Nephron progenitor cell (in vitro differentiated cells): ENCODE measurements around the gene NTRK2.

ENCODE experiments used
- DNase-seq: peaks from one replicate; pipeline ENCODE4 v3.0.0; 2021
- H3K27ac Mint-ChIP-seq: 2 replicates; pipeline ENCODE4 v1.8.0; 2021; ENCODE audit warnings: mild to moderate bottlenecking, moderate library complexity, mixed read lengths
- H3K27me3 Mint-ChIP-seq: 2 replicates; pipeline ENCODE4 v1.8.0; 2021; ENCODE audit warnings: mild to moderate bottlenecking, low read depth, mixed read lengths; ENCODE audit not compliant: poor library complexity
- H3K36me3 Mint-ChIP-seq: 2 replicates; pipeline ENCODE4 v1.8.0; 2021; ENCODE audit warnings: low read depth, mixed read lengths
- H3K4me1 Mint-ChIP-seq: 2 replicates; pipeline ENCODE4 v1.8.0; 2021; ENCODE audit warnings: mixed read lengths
- H3K4me3 Mint-ChIP-seq: 2 replicates; pipeline ENCODE4 v1.8.0; 2021; ENCODE audit warnings: mild to moderate bottlenecking, moderate library complexity, mixed read lengths
- H3K9me3 Mint-ChIP-seq: 2 replicates; pipeline ENCODE4 v1.8.0; 2021; ENCODE audit warnings: mild to moderate bottlenecking, moderate library complexity, mixed read lengths
- CTCF ChIP-seq: fragments of 200-600 bp; sonication (generic); IDR thresholded peaks from 2 replicates; pipeline ENCODE4 v1.5.0; 2021; ENCODE audit warnings: antibody characterized with exemption

The NTRK2 gene

GRCh38 chr9:84788803-84789462 lies 119.4 kb downstream of the NTRK2 start:
- no peak for TF ChIP-seq CTCF
- Mint-ChIP-seq H3K27me3 (peaks cover 9% of the 10 kb centered on the region), H3K27ac (no peak overlapping the region), H3K4me3 (no peak overlapping the region), H3K4me1 (peaks cover 20% of the 10 kb centered on the region), H3K36me3 (peaks cover 8% of the 10 kb centered on the region), H3K9me3 (peaks cover 4% of the 10 kb centered on the region)
- DNase-seq: no peak

GRCh38 chr9:84789463-84789830 lies 119.9 kb downstream of the NTRK2 start:
- H3K4me1 Mint-ChIP-seq: peaks cover 20% of the 10 kb centered on the region
- DNase-seq: no peak
- H3K27ac Mint-ChIP-seq: no peak overlapping the region
- H3K9me3 Mint-ChIP-seq: peaks cover 4% of the 10 kb centered on the region
- peaks cover 9% of the 10 kb centered on the region for H3K27me3 Mint-ChIP-seq
- no peak for TF ChIP-seq CTCF
- H3K36me3 Mint-ChIP-seq: peaks cover 8% of the 10 kb centered on the region
- no peak overlapping the region for H3K4me3 Mint-ChIP-seq

GRCh38 chr9:84791643-84792042 lies 122.1 kb downstream of the NTRK2 start:
- peaks cover 16% of the 10 kb centered on the region for H3K27me3 Mint-ChIP-seq
- H3K4me1 Mint-ChIP-seq: peaks cover 8% of the 10 kb centered on the region
- TF ChIP-seq CTCF: no peak
- H3K4me3 Mint-ChIP-seq: no peak overlapping the region
- peaks cover 8% of the 10 kb centered on the region for H3K36me3 Mint-ChIP-seq
- no peak for DNase-seq
- peaks cover 4% of the 10 kb centered on the region for H3K9me3 Mint-ChIP-seq
- H3K27ac Mint-ChIP-seq: no peak overlapping the region

GRCh38 chr9:84793251-84793650 lies 123.7 kb downstream of the NTRK2 start:
- Mint-ChIP-seq H3K4me1 (peaks cover 8% of the 10 kb centered on the region), H3K9me3 (peaks cover 4% of the 10 kb centered on the region)

GRCh38 chr9:84794981-84795637 lies 125.6 kb downstream of the NTRK2 start:
- H3K9me3 Mint-ChIP-seq: peaks cover 4% of the 10 kb centered on the region
- H3K4me1 Mint-ChIP-seq: peaks cover 12% of the 10 kb centered on the region
- no peak overlapping the region for H3K4me3 Mint-ChIP-seq
- H3K27me3 Mint-ChIP-seq: peaks cover 9% of the 10 kb centered on the region
- H3K36me3 Mint-ChIP-seq: peaks cover 8% of the 10 kb centered on the region
- DNase-seq: no peak
- no peak for TF ChIP-seq CTCF
- no peak overlapping the region for H3K27ac Mint-ChIP-seq

More at GRCh38 chr9:84793251-84793650, 123.7 kb downstream of the NTRK2 start:
- Mint-ChIP-seq H3K36me3 (peaks cover 8% of the 10 kb centered on the region), H3K27me3 (peaks cover 16% of the 10 kb centered on the region), H3K27ac (no peak overlapping the region), H3K4me3 (no peak overlapping the region)
- DNase-seq: no peak
- TF ChIP-seq CTCF: no peak

GRCh38 chr9:84796404-84796803 lies 126.9 kb downstream of the NTRK2 start:
- Mint-ChIP-seq H3K4me3 (no peak overlapping the region), H3K27me3 (peaks cover 9% of the 10 kb centered on the region), H3K9me3 (no peaks in the 10 kb centered on the region), H3K27ac (no peak overlapping the region), H3K36me3 (no peaks in the 10 kb centered on the region), H3K4me1 (peaks cover 12% of the 10 kb centered on the region)
- DNase-seq: no peak
- no peak for TF ChIP-seq CTCF
